ENCODE data around the gene GPATCH4.
"Not testable (repeated sequence)": the region's sequence is repeated elsewhere in the genome, so short reads cannot be mapped to it uniquely, and the experiment has no call there.

Gene GPATCH4

GRCh38 chr1:156640842-156641706 is 39.8 kb upstream of the GPATCH4 start:
- H3K36me3 Mint-ChIP-seq (ENCODE audit: low read depth) = no peaks in the 10 kb centered on the region
- H3K4me1 Mint-ChIP-seq (ENCODE audit: low read depth) = peaks cover 25% of the 10 kb centered on the region
- no peak for DNase-seq (ENCODE audit: low spot score)
- no peak overlapping the region for H3K27ac Mint-ChIP-seq
- peak overlapping the region; percentile 53 for H3K4me3 Mint-ChIP-seq
- H3K9me3 Mint-ChIP-seq = no peaks in the 10 kb centered on the region
- H3K27me3 Mint-ChIP-seq (ENCODE audit: low read depth) = peaks cover 77% of the 10 kb centered on the region

GRCh38 chr1:156639601-156640101 is 38.4 kb upstream of the GPATCH4 start:
- H3K36me3 Mint-ChIP-seq (ENCODE audit: low read depth) = no peaks in the 10 kb centered on the region
- peaks cover 19% of the 10 kb centered on the region for H3K4me1 Mint-ChIP-seq (ENCODE audit: low read depth)
- H3K27ac Mint-ChIP-seq = no peak overlapping the region
- H3K9me3 Mint-ChIP-seq = no peaks in the 10 kb centered on the region
- DNase-seq (ENCODE audit: low spot score) = no peak
- no peak overlapping the region for H3K4me3 Mint-ChIP-seq
- H3K27me3 Mint-ChIP-seq (ENCODE audit: low read depth) = peaks cover 70% of the 10 kb centered on the region

GRCh38 chr1:156638189-156638985 is 37.1 kb upstream of the GPATCH4 start:
- no peak for DNase-seq (ENCODE audit: low spot score)
- Mint-ChIP-seq H3K36me3 (ENCODE audit: low read depth) (no peaks in the 10 kb centered on the region), H3K27ac (no peak overlapping the region), H3K4me1 (ENCODE audit: low read depth) (peaks cover 10% of the 10 kb centered on the region), H3K4me3 (no peak overlapping the region), H3K27me3 (ENCODE audit: low read depth) (peaks cover 70% of the 10 kb centered on the region), H3K9me3 (no peaks in the 10 kb centered on the region)

- Mint-ChIP-seq H3K27ac (no peak overlapping the region), H3K36me3 (ENCODE audit: low read depth) (no peaks in the 10 kb centered on the region), H3K27me3 (ENCODE audit: low read depth) (peaks cover 59% of the 10 kb centered on the region), H3K4me3 (no peak overlapping the region), H3K9me3 (no peaks in the 10 kb centered on the region), H3K4me1 (ENCODE audit: low read depth) (no peaks in the 10 kb centered on the region)
- no peak for DNase-seq (ENCODE audit: low spot score)
Observed at GRCh38 chr1:156632355-156632754, 31.1 kb upstream of the GPATCH4 start.

GRCh38 chr1:156631152-156631551 is 29.9 kb upstream of the GPATCH4 start:
- H3K4me1 Mint-ChIP-seq (ENCODE audit: low read depth); H3K27ac Mint-ChIP-seq; H3K4me3 Mint-ChIP-seq; H3K9me3 Mint-ChIP-seq; H3K36me3 Mint-ChIP-seq (ENCODE audit: low read depth); DNase-seq (ENCODE audit: low spot score): not testable (repeated sequence)
- H3K27me3 Mint-ChIP-seq (ENCODE audit: low read depth) = peaks cover 58% of the 10 kb centered on the region

GRCh38 chr1:156629823-156630449 is 28.7 kb upstream of the GPATCH4 start:
- H3K4me3 Mint-ChIP-seq = no peak overlapping the region
- H3K4me1 Mint-ChIP-seq (ENCODE audit: low read depth) = peaks cover 5% of the 10 kb centered on the region
- peaks cover 63% of the 10 kb centered on the region for H3K27me3 Mint-ChIP-seq (ENCODE audit: low read depth)
- no peaks in the 10 kb centered on the region for H3K9me3 Mint-ChIP-seq
- no peak overlapping the region for H3K27ac Mint-ChIP-seq
- DNase-seq (ENCODE audit: low spot score) = no peak
- H3K36me3 Mint-ChIP-seq (ENCODE audit: low read depth) = no peaks in the 10 kb centered on the region

GRCh38 chr1:156627313-156627880 is 26.1 kb upstream of the GPATCH4 start:
- Mint-ChIP-seq H3K27ac (no peak overlapping the region), H3K4me1 (ENCODE audit: low read depth) (peaks cover 8% of the 10 kb centered on the region), H3K9me3 (no peaks in the 10 kb centered on the region), H3K4me3 (no peak overlapping the region), H3K27me3 (ENCODE audit: low read depth) (peaks cover 64% of the 10 kb centered on the region), H3K36me3 (ENCODE audit: low read depth) (no peaks in the 10 kb centered on the region)
- DNase-seq (ENCODE audit: low spot score) = peak; percentile 20

- no peak for DNase-seq (ENCODE audit: low spot score)
- Mint-ChIP-seq H3K27ac (no peak overlapping the region), H3K36me3 (ENCODE audit: low read depth) (no peaks in the 10 kb centered on the region), H3K4me3 (no peak overlapping the region), H3K9me3 (no peaks in the 10 kb centered on the region), H3K4me1 (ENCODE audit: low read depth) (peaks cover 8% of the 10 kb centered on the region), H3K27me3 (ENCODE audit: low read depth) (peaks cover 61% of the 10 kb centered on the region)
Observed at GRCh38 chr1:156626079-156626438, 24.8 kb upstream of the GPATCH4 start.

GRCh38 chr1:156625436-156626078 is 24.3 kb upstream of the GPATCH4 start:
- H3K36me3 Mint-ChIP-seq (ENCODE audit: low read depth) = no peaks in the 10 kb centered on the region
- peak overlapping the region; percentile 63 for H3K4me3 Mint-ChIP-seq
- H3K9me3 Mint-ChIP-seq = no peaks in the 10 kb centered on the region
- peaks cover 8% of the 10 kb centered on the region for H3K4me1 Mint-ChIP-seq (ENCODE audit: low read depth)
- peaks cover 60% of the 10 kb centered on the region for H3K27me3 Mint-ChIP-seq (ENCODE audit: low read depth)
- peak; percentile 35 for DNase-seq (ENCODE audit: low spot score)
- no peak overlapping the region for H3K27ac Mint-ChIP-seq

GRCh38 chr1:156624814-156625435 is 23.6 kb upstream of the GPATCH4 start:
- Mint-ChIP-seq H3K4me1 (ENCODE audit: low read depth) (peaks cover 8% of the 10 kb centered on the region), H3K9me3 (no peaks in the 10 kb centered on the region), H3K27me3 (ENCODE audit: low read depth) (peaks cover 64% of the 10 kb centered on the region), H3K36me3 (ENCODE audit: low read depth) (no peaks in the 10 kb centered on the region), H3K4me3 (peak overlapping the region; percentile 52), H3K27ac (no peak overlapping the region)
- no peak for DNase-seq (ENCODE audit: low spot score)

GRCh38 chr1:156623946-156624813 is 22.9 kb upstream of the GPATCH4 start:
- H3K4me3 Mint-ChIP-seq = peak overlapping the region; percentile 52
- peaks cover 8% of the 10 kb centered on the region for H3K4me1 Mint-ChIP-seq (ENCODE audit: low read depth)
- peaks cover 65% of the 10 kb centered on the region for H3K27me3 Mint-ChIP-seq (ENCODE audit: low read depth)
- H3K36me3 Mint-ChIP-seq (ENCODE audit: low read depth) = no peaks in the 10 kb centered on the region
- peak; percentile 38 for DNase-seq (ENCODE audit: low spot score)
- no peaks in the 10 kb centered on the region for H3K9me3 Mint-ChIP-seq
- H3K27ac Mint-ChIP-seq = no peak overlapping the region

GRCh38 chr1:156622581-156623297 is 21.5 kb upstream of the GPATCH4 start:
- no peak overlapping the region for H3K27ac Mint-ChIP-seq
- H3K4me3 Mint-ChIP-seq = no peak overlapping the region
- no peaks in the 10 kb centered on the region for H3K9me3 Mint-ChIP-seq

More at GRCh38 chr1:156622581-156623297, 21.5 kb upstream of the GPATCH4 start:
- peaks cover 68% of the 10 kb centered on the region for H3K27me3 Mint-ChIP-seq (ENCODE audit: low read depth)
- peaks cover 8% of the 10 kb centered on the region for H3K4me1 Mint-ChIP-seq (ENCODE audit: low read depth)
- no peaks in the 10 kb centered on the region for H3K36me3 Mint-ChIP-seq (ENCODE audit: low read depth)
- DNase-seq (ENCODE audit: low spot score) = no peak
